ENCODE measurements around the gene STK36. TPM values are rescaled to one million over a fixed set of nuclear protein-coding genes. Genes with fewer than 3 reads are reported as not detected.

STK36 gene
- total RNA-seq, 2 donors from 2014 or later, result 5.6 to 10.0 TPM

- ATAC-seq (peak; percentile 64 to 73), DNase-seq (peak; percentile 52)
- intact Hi-C loops (cut with DNase I), result loop anchor here in 1 of 2 donors (10.0 kb wide), 1 partner anchor 111 kb away; no protein-coding TSS in a partner anchor
Measured at GRCh38 chr2:218733171-218734021, 61.5 kb downstream of the STK36 start.

- intact Hi-C loops (cut with DNase I), result loop anchor here in 1 of 2 donors (10.0 kb wide), 1 partner anchor 110 kb away; no protein-coding TSS in a partner anchor
- ATAC-seq (no peak), DNase-seq (no peak)
Measured at GRCh38 chr2:218734190-218734975, 62.5 kb downstream of the STK36 start.

- ATAC-seq, result no peak
- intact Hi-C loops (cut with DNase I), result loop anchor here in 1 of 2 donors (10.0 kb wide), 1 partner anchor 108 kb away; no protein-coding TSS in a partner anchor
- no peak for DNase-seq
Measured at GRCh38 chr2:218736531-218736930, 64.6 kb downstream of the STK36 start.

- no peak for DNase-seq
- intact Hi-C loops (cut with DNase I), result no loop called here
- ATAC-seq, result no peak
Measured at GRCh38 chr2:218743068-218743467, 71.2 kb downstream of the STK36 start.

- intact Hi-C loops (cut with DNase I), result no loop called here
- DNase-seq (no peak), ATAC-seq (no peak)
Measured at GRCh38 chr2:218744615-218745014, 72.7 kb downstream of the STK36 start.

GRCh38 chr2:218745160-218745558 lies 73.3 kb downstream of the STK36 start:
- intact Hi-C loops (cut with DNase I), result no loop called here
- ATAC-seq, result peak; percentile 43 to 65
- DNase-seq, result no peak

- intact Hi-C loops (cut with DNase I), result no loop called here
- ATAC-seq (peak; percentile 92 to 95), DNase-seq (peak; percentile 79)
Measured at GRCh38 chr2:218745559-218746469, 73.9 kb downstream of the STK36 start.

- intact Hi-C loops (cut with DNase I), result no loop called here
- DNase-seq (no peak), ATAC-seq (no peak)
Measured at GRCh38 chr2:218746470-218746795, 74.5 kb downstream of the STK36 start.

- ATAC-seq (peak in 1 of 2 donors; percentile 30), DNase-seq (peak; percentile 45)
- intact Hi-C loops (cut with DNase I), result no loop called here
Measured at GRCh38 chr2:218746960-218747359, 75.1 kb downstream of the STK36 start.

- ATAC-seq, result no peak
- no peak for DNase-seq
- intact Hi-C loops (cut with DNase I), result no loop called here
Measured at GRCh38 chr2:218748741-218749441, 77.0 kb downstream of the STK36 start.

Other genes starting within 250 kb of the STK36 start
- gene USP37, start 103.7 kb upstream of the STK36 start, total RNA-seq, result 1 to 10 TPM; 5.6 to 9.4 TPM
- 10 to 100 TPM; 16.3 to 23.8 TPM for gene CNOT9, start 103.2 kb upstream of the STK36 start, total RNA-seq
- 1 to 10 TPM in 1 of 2 donors, under 1 TPM in 1; 0.73 to 3.0 TPM for gene PLCD4, start 64.2 kb upstream of the STK36 start, total RNA-seq
- gene ZNF142, start 12.5 kb upstream of the STK36 start, total RNA-seq, result 10 to 100 TPM; 12.6 to 17.8 TPM
- gene BCS1L, start 12.4 kb upstream of the STK36 start, total RNA-seq, result 10 to 100 TPM; 33.3 to 35.3 TPM
- 10 to 100 TPM; 13.6 to 15.0 TPM for gene RNF25, start 84 bp upstream of the STK36 start, total RNA-seq
- gene TTLL4, start 38.7 kb downstream of the STK36 start, total RNA-seq, result 10 to 100 TPM in 1 of 2 donors, 1 to 10 TPM in 1; 8.0 to 12.3 TPM
- gene CYP27A1, start 110.1 kb downstream of the STK36 start, total RNA-seq, result 10 to 100 TPM; 13.8 to 17.4 TPM
- under 1 TPM; 0.10 to 0.18 TPM for gene PRKAG3, start 159.7 kb downstream of the STK36 start, total RNA-seq
- 1 to 10 TPM; 1.8 TPM for gene WNT6, start 187.7 kb downstream of the STK36 start, total RNA-seq
- under 1 TPM in 1 of 2 donors, not detected in 1; 0.52 TPM for gene WNT10A, start 208.8 kb downstream of the STK36 start, total RNA-seq